Measurements from ENCODE around the gene C5orf24. TPM values are rescaled to one million over a fixed set of nuclear protein-coding genes. Genes with fewer than 3 reads are reported as not detected.
"Not testable (repeated sequence)": the region's sequence is repeated elsewhere in the genome, so short reads cannot be mapped to it uniquely, and the experiment has no call there.

C5orf24 gene
- 10 to 100 TPM; 53.0 to 87.4 (median 70.8) TPM for polyA plus RNA-seq (ENCODE audit: insufficient read length in 10 of 10)
- long read RNA-seq, donor 1, full-length matches to known transcripts: 12 of 22 reads
- long read RNA-seq, donor 1, partial matches to known transcripts: 10 of 22 reads
- long read RNA-seq, donor 1, other reads (novel, unspliced or antisense): 0 of 22 reads
- long read RNA-seq, donor 2, full-length matches to known transcripts: 22 of 22 reads
- long read RNA-seq, donor 2, partial matches to known transcripts: 0 of 22 reads
- long read RNA-seq, donor 2, other reads (novel, unspliced or antisense): 0 of 22 reads
- long read RNA-seq, donor 3: 0 reads
- long read RNA-seq, donor 4, full-length matches to known transcripts: 24 of 24 reads
- long read RNA-seq, donor 4, partial matches to known transcripts: 0 of 24 reads
- long read RNA-seq, donor 4, other reads (novel, unspliced or antisense): 0 of 24 reads
- long read RNA-seq, donor 5, full-length matches to known transcripts: 36 of 36 reads
- long read RNA-seq, donor 5, partial matches to known transcripts: 0 of 36 reads
- long read RNA-seq, donor 5, other reads (novel, unspliced or antisense): 0 of 36 reads
- long read RNA-seq, donor 6, full-length matches to known transcripts: 29 of 29 reads
- long read RNA-seq, donor 6, partial matches to known transcripts: 0 of 29 reads
- long read RNA-seq, donor 6, other reads (novel, unspliced or antisense): 0 of 29 reads
- long read RNA-seq, donor 7, full-length matches to known transcripts: 16 of 16 reads
- long read RNA-seq, donor 7, partial matches to known transcripts: 0 of 16 reads
- long read RNA-seq, donor 7, other reads (novel, unspliced or antisense): 0 of 16 reads
- long read RNA-seq, donor 8, full-length matches to known transcripts: 14 of 14 reads
- long read RNA-seq, donor 8, partial matches to known transcripts: 0 of 14 reads
- long read RNA-seq, donor 8, other reads (novel, unspliced or antisense): 0 of 14 reads
- long read RNA-seq, donor 9, full-length matches to known transcripts: 4 of 4 reads
- long read RNA-seq, donor 9, partial matches to known transcripts: 0 of 4 reads
- long read RNA-seq, donor 9, other reads (novel, unspliced or antisense): 0 of 4 reads

- peak; percentile 95 to 99 (median 99) for DNase-seq
These were observed at the start of gene C5orf24 for GRCh38 chr5:134845852-134846640. Gene C5orf24, plus strand, starts transcription at chr5:134845968. Its CDS starts 8,933 bp downstream, at chr5:134854901.

GRCh38 chr5:134798468-134798867 lies 47.3 kb upstream of the C5orf24 start:
- DNase-seq: no peak

DNA sequence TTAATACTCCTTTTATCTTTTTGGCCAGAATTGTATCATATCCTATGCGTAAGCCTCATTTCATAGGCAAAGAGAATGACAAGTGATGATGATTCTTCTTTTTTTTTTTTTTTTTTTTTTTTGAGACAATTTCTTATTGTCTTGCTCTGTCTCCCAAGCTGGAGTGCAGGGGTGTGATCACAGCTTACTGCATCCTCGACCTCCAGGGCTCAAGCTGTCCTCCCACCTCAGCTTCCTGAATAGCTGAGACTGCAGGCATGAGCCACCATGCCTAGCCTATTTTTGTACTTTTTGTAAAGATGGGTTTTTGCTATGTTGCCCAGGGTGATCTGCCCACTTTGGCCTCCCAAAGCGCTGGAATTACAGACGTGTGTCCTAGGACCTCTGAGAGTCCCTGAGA lies 41.9 kb upstream of the C5orf24 start:
- DNase-seq: no peak

GRCh38 chr5:134813407-134813806 lies 32.4 kb upstream of the C5orf24 start:
- no peak for DNase-seq

DNA sequence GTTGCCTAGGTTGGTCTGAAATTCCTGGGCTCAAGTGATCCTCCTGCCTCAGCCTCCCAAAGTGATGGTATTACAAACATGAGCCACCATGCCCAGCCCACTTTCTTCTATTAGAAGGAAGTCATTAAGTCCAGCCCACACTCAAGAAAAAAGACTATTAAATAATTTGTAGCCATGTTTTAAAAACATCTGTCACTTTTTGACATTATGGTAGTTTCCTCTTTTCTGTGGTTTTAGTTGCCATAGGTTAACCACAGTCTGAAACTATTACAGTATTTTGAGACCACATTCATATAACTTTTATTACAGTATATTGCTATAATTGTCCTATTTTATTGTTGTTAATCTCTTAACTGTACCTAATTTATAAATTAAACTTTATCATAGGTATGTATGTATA lies 31.9 kb upstream of the C5orf24 start:
- no peak for DNase-seq

- DNase-seq: no peak
These were observed 28.8 kb upstream of the C5orf24 start for GRCh38 chr5:134817006-134817405.

- no peak for DNase-seq
These were observed 27.0 kb upstream of the C5orf24 start for GRCh38 chr5:134818776-134819175.

- DNase-seq: no peak
These were observed 26.3 kb upstream of the C5orf24 start for GRCh38 chr5:134819407-134819963.

DNA sequence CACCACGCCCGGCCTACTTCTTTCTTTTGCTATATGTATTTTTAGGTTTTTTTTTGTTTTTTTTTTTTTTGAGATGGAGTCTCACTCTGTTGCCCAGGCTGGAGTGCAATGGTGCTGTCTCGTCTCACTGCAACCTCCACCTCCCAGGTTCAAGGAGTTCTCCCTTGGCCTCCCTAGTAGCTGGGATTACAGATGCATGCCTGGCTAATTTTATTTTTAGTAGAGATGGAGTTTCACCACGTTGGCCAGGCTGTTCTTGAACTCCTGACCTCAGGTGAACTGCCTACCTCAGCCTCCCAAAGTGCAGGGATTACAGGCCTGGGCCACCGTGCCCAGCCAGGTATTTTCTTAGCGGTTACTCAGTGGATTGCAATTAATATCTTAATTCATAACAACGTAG lies 23.9 kb upstream of the C5orf24 start:
- DNase-seq: no peak

DNA sequence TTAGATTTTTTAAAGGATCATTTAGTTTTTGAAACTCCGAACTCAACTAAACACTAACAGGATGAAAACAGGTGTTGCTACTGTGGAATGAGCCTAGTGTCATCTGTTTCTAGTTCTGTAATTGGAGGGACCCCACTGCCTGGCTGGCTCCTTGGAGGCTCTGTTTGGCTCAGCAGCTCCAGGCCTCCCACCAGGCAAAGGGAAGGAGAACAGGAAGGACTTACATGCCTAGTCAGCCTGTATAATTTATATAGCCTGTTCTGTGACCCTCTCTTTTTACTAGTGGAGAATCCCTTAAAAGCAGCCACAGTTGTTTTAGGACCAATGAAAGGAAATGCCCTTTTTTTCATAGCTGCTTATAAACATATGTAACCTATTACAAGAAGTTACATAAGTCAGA lies 21.1 kb upstream of the C5orf24 start:
- no peak for DNase-seq

DNA sequence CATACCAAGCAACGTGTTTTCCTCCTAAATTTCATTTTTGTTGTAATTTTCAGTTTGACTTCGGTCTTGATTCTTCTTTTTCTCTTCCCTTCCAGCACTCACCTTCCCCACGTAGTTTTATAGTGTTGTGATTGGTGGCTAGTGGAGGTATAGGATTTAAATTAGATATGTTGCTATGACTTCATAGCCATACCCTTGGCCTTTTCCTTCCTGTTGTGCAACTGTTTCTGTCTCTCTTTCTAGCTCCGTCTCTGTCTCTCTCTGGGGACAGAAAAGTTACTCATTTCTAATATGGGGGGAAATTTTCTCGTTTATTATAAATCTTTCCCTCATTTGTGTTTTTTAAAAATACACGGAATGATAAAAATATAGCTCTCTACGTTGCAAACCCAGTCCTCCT lies 20.6 kb upstream of the C5orf24 start:
- no peak for DNase-seq

DNA sequence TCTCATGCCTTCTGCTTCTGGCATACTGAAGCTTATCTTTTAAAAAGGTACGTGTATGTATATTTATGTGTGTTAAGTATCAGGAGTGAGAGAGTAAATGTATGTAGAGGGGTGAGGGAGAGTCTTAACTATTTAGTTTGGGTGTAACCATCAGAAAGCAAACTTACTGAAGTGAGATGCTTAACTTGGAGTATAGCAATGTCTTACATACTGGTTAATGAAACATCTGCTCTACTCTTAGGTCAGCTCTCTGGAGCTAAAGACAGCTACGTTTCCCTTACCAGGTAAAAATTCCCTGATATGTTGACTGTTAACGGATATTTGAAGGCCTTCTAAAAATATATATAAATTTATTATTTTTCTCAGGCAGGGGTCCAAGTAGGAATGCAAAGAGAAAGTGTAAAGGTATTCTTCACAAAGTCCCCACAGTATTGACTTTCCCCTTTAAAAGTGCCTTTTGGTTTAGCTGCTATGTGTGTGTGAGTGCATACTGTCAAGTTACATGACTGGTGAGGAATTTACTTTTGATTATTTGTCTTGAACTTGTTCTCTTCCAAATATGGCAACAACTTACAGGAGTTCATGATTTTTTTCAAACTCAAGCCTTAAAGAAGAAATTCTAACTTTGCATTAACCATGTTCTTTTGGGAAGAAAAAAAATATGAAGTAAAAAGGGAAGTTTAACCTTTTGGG lies 12.3 kb upstream of the C5orf24 start:
- peak in 1 of 3 donors; percentile 25 for DNase-seq

DNA sequence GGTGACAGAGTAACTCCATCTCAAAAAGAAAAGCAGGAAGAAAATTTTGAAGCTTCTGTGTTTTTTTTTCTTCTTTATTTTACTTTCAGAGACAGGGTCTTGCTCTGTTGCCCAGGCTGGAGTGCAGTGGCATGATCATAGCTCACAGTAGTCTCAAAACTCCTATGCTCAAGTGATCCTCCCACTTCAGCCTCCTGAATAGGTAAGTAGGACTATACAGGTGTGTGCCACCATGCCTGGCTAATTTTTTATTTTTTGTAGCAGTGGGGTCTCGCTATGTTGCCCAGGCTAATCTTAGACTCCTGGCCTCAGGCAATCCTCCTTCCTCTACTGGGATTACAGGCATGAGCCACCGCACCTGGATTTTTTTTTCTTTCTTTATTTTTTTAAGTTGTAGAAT lies 10.1 kb upstream of the C5orf24 start:
- no peak for DNase-seq

GRCh38 chr5:134837530-134838181 lies 8.1 kb upstream of the C5orf24 start:
- no peak for DNase-seq

GRCh38 chr5:134838361-134838760 lies 7.4 kb upstream of the C5orf24 start:
- not testable (repeated sequence) for DNase-seq

DNA sequence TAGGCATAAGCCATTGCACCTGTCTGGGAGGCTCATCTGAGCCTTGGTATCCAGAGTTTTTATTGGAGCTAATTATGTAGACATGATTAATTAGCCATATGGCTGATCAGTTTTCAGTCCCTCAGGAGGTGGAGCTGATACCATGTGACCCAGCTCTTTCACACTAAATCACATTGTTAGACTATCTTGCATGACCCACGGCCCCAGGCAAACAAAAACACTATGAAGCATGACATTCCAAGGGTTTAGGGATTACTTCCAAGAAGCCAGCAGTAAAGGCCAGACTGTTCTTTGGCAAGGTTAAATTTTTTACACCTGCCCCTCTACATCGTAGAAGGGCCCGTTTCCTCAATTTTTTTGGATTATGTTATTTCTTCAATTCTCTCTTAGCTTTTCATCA lies 5.0 kb upstream of the C5orf24 start:
- DNase-seq: no peak

GRCh38 chr5:134844252-134844651 lies 1.5 kb upstream of the C5orf24 start:
- no peak for DNase-seq

DNA sequence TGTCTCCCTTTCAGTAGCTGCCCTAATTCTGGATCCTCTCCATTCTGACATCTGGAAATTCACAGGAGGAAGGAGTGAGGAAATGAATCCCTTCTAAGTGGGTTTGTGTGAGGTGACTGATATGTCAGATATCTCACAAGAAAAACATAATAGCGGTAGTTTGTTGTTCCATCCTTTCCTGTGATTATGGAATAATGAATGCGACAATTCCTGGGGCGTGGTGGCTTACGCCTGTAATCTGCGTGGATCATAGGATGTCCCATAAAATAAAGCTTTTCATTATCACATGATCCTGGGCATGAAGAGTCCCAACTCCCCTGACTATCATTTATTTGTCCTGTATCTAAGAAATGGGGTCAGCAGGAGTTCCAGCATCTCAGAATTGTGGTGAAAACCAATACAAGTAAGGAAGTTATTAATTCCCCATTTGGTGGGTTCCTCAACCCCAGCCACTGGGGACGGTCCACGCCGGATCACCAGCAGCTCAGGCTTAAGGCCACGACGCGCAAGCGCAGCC lies 375 bp upstream of the C5orf24 start:
- DNase-seq: no peak

DNA sequence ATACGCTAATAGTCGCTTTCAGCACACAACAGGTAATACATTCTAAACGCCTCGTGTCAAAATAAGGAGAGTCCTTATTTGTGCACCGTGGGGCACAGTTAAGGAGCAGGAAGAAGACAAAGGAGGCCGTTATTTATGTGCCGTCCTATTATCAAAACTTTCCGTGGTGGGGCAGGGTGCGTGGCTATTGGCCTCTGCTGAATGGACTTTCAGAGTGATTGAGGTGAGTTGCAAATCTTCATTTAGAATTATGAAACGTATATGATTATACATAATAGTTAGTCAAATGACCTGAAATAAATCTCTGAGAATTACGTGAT lies 833 bp downstream of the C5orf24 start:
- DNase-seq: peak in 1 of 3 donors; percentile 16

DNA sequence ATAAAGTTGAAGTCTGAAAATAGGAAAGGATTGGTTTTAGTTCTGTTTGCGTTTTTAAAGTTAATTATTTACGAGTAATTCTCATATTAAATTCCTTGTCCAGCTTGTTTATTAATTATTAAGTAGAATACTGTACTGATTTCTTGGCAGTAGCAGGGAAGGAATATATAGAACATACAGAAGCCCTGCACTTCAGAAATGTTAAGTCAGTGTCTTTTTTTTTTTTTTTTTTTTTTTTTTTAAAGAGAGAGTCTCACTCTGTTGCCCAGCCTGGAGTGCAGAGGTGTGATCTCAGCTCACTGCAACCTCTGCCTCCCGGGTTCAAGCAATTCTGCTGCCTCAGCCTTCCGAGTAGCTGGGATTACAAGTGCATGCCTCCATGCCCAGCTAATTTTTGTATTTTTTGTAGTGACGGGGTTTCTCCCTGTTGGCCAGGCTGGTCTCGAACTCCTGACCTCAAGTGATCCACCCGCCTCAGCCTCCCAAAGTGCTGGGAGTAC lies 3.7 kb downstream of the C5orf24 start:
- not testable (repeated sequence) for DNase-seq
